Spleen (tissue), 11 donors: ENCODE measurements around the gene SHANK2. TPM values are rescaled to one million over a fixed set of nuclear protein-coding genes. Genes with fewer than 3 reads are reported as not detected.

Source experiments
- DNase-seq: peaks from one replicate; pipeline ENCODE4 v3.0.0-alpha.2; 2020
- H3K27ac ChIP-seq, 8 donors: fragments of 200-600 bp; sonication (generic) in 7 of 8; 1 replicate in 4 of 8; 2 replicates in 4 of 8; pipeline versions ENCODE4 v1.5.0 to v1.8.0; 2016 to 2021; ENCODE audit warnings: inconsistent platforms in 4 of 8, mild to moderate bottlenecking in 4 of 8, moderate library complexity in 1 of 8
- H3K27me3 ChIP-seq, 7 donors: fragments of 200-600 bp; sonication (generic) in 6 of 7; replicated peaks in 1 of 7; 1 replicate in 4 of 7; 2 replicates in 3 of 7; pipeline versions ENCODE4 v1.5.0 to v1.8.0; 2016 to 2021; ENCODE audit warnings: inconsistent platforms in 3 of 7, mild to moderate bottlenecking in 1 of 7
- H3K36me3 ChIP-seq, 6 donors: fragments of 200-600 bp; sonication (generic) in 5 of 6; 1 replicate in 4 of 6; 2 replicates in 2 of 6; pipeline versions ENCODE4 v1.5.0 to v1.8.0; 2016 to 2021; ENCODE audit warnings: inconsistent platforms in 2 of 6
- H3K4me1 ChIP-seq, 6 donors: fragments of 200-600 bp; sonication (generic) in 5 of 6; 1 replicate in 3 of 6; 2 replicates in 3 of 6; pipeline versions ENCODE4 v1.5.0 to v1.8.0; 2016 to 2021; ENCODE audit warnings: inconsistent platforms in 3 of 6
- H3K4me3 ChIP-seq, 8 donors: fragments of 200-600 bp; sonication (generic) in 7 of 8; 1 replicate in 4 of 8; 2 replicates in 4 of 8; pipeline versions ENCODE4 v1.5.0 to v1.8.0; 2016 to 2021; ENCODE audit warnings: inconsistent platforms in 4 of 8, mild to moderate bottlenecking in 4 of 8, moderate library complexity in 2 of 8
- H3K9me3 ChIP-seq, 8 donors: fragments of 200-600 bp; sonication (generic) in 7 of 8; 1 replicate in 4 of 8; 2 replicates in 4 of 8; pipeline versions ENCODE4 v1.5.0 to v1.8.0; 2016 to 2021; ENCODE audit warnings: inconsistent platforms in 4 of 8
- CTCF ChIP-seq, 11 experiments: fragments of 200-600 bp in 7 of 11; fragments of 450-650 bp in 4 of 11; sonication (generic) in 4 of 11; IDR thresholded peaks in 8 of 11; conservative IDR thresholded peaks in 3 of 11; 1 replicate in 7 of 11; 2 replicates in 4 of 11; pipeline versions ENCODE4 v1.4.0 to v1.8.0; 2016 to 2021; ENCODE audit warnings: antibody characterized with exemption in 11 of 11, inconsistent platforms in 4 of 11, mild to moderate bottlenecking in 1 of 11
- POLR2A ChIP-seq, 3 donors: fragments of 450-650 bp; IDR thresholded peaks; one replicate each; pipeline ENCODE4 v1.5.1; 2017; ENCODE audit warnings: antibody characterized with exemption in 3 of 3, mild to moderate bottlenecking in 1 of 3
- POLR2AphosphoS5 ChIP-seq, 3 donors: sonication (generic); formaldehyde crosslinking; IDR thresholded peaks; one replicate each; pipeline ENCODE4 v1.5.1; 2017; ENCODE audit warnings: antibody characterized with exemption in 3 of 3
- WGBS, 5 donors: extraction: QIAGEN DNeasy Blood & Tissue Kit in 3 of 5; methylation state at CpG; one replicate each; pipeline versions ENCODE4 v1.1.5 to v1.1.7; 2013 to 2018; 5-methylcytosine and 5-hydroxymethylcytosine counted together
- intact Hi-C: fragments of 100-400 bp; cut with DNase I; formaldehyde crosslinking; loops from one replicate; pipeline ENCODE4 v1.15.0; 2023; ENCODE audit warnings: low total_unique reads
- polyA plus RNA-seq, 3 donors: library from polyadenylated mRNA; stranded (reverse); fragments of 200-250 nt; gene quantifications; one replicate each; pipeline ENCODE4 v1.2.1, GENCODE V29; 2013
- total RNA-seq, 7 donors: library from RNA; depleted of rRNA in 3 of 7; stranded (reverse); fragments of >200 nt in 3 of 7; fragmentation: NEBNext Ultra II Directional in 4 of 7; extraction: Animal tissue kit (Norgen Biotek cat#: 25700) in 4 of 7; gene quantifications; one replicate each; pipeline versions ENCODE4 v1.1.0 to v1.2.1, GENCODE V29; 2016 to 2021
- donor health status: healthy with polysubstance abuse.
- donor health status: DM: no; HTN: no; CAD: no; lungs with moderate emphysema.
- donor health status: DM: no; HTN: no; CAD: no.
- donor health status: Bipolar disorder and iron deficiency.
- donor health status: healthy.
- donor health status: DM: no; HTN: no; CAD: no.
- donor health status: DM: yes; HTN: yes; CAD: no.

SHANK2 gene
- total and polyA plus RNA-seq, 10 donors: 0.30 to 23.8 (median 9.4) TPM

- Histone ChIP-seq H3K36me3 (no peaks in the 10 kb centered on the region), H3K4me1 (no peaks in the 10 kb centered on the region), H3K4me3 (no peak overlapping the region), H3K9me3 (peaks cover 0 to 15% (median 12%) of the 10 kb centered on the region in 8 donors), H3K27ac (no peak overlapping the region), H3K27me3 (peaks cover 0 to 33% (median 0%) of the 10 kb centered on the region in 7 donors)
- peak; percentile 11 for DNase-seq
- intact Hi-C loops: no loop called here
- 54 to 63% (median 58%) methylated on average over 3 of the region's 3 CpGs for WGBS, 5 donors
- TF ChIP-seq POLR2AphosphoS5 (IDR thresholded peaks at IDR 0.05) (no peak), POLR2A (IDR thresholded peaks at IDR 0.05) (no peak), CTCF (IDR thresholded peaks at IDR 0.05 in 8 of 11, conservative IDR thresholded peaks at IDR 0.05 in 3 of 11) (no peak)
Measured at GRCh38 chr11:71232364-71232763, 20.0 kb downstream of the SHANK2 start.

GRCh38 chr11:71228961-71229360 is 23.4 kb downstream of the SHANK2 start:
- H3K36me3 ChIP-seq: no peaks in the 10 kb centered on the region
- 64 to 89% (median 86%) methylated on average over 1 of the region's 1 CpG for WGBS, 5 donors
- H3K4me3 ChIP-seq: no peak overlapping the region
- H3K27me3 ChIP-seq: peaks cover 0 to 7% (median 0%) of the 10 kb centered on the region in 7 donors
- TF ChIP-seq CTCF (IDR thresholded peaks at IDR 0.05 in 8 of 11, conservative IDR thresholded peaks at IDR 0.05 in 3 of 11) (no peak), POLR2AphosphoS5 (IDR thresholded peaks at IDR 0.05) (no peak)
- intact Hi-C loops: no loop called here
- H3K27ac ChIP-seq: no peak overlapping the region
- no peaks in the 10 kb centered on the region for H3K4me1 ChIP-seq
- peaks cover 4 to 47% (median 34%) of the 10 kb centered on the region in 8 donors for H3K9me3 ChIP-seq
- DNase-seq: no peak

- no peaks in the 10 kb centered on the region for H3K4me1 ChIP-seq
- H3K4me3 ChIP-seq: no peak overlapping the region
- H3K36me3 ChIP-seq: no peaks in the 10 kb centered on the region
- H3K27me3 ChIP-seq: no peaks in the 10 kb centered on the region
- intact Hi-C loops: no loop called here
- 24 to 49% (median 35%) methylated on average over 1 of the region's 1 CpG for WGBS, 5 donors
- DNase-seq: no peak
- H3K9me3 ChIP-seq: peaks cover 4 to 47% (median 34%) of the 10 kb centered on the region in 8 donors
- TF ChIP-seq CTCF (IDR thresholded peaks at IDR 0.05 in 8 of 11, conservative IDR thresholded peaks at IDR 0.05 in 3 of 11) (no peak), POLR2A (IDR thresholded peaks at IDR 0.05) (no peak), POLR2AphosphoS5 (IDR thresholded peaks at IDR 0.05) (no peak)
- H3K27ac ChIP-seq: no peak overlapping the region
Measured at GRCh38 chr11:71227058-71227659, 25.2 kb downstream of the SHANK2 start.

- H3K27ac ChIP-seq: no peak overlapping the region
- H3K9me3 ChIP-seq: peaks cover 4 to 47% (median 34%) of the 10 kb centered on the region in 8 donors
- TF ChIP-seq POLR2A (IDR thresholded peaks at IDR 0.05) (no peak), CTCF (IDR thresholded peaks at IDR 0.05 in 8 of 11, conservative IDR thresholded peaks at IDR 0.05 in 3 of 11) (no peak), POLR2AphosphoS5 (IDR thresholded peaks at IDR 0.05) (no peak)
- intact Hi-C loops: no loop called here
- WGBS, 5 donors: 86 to 93% (median 89%) methylated on average over 18 to 23 of the region's 23 CpGs
- H3K4me1 ChIP-seq: no peaks in the 10 kb centered on the region
- peaks cover 0 to 4% (median 0%) of the 10 kb centered on the region in 7 donors for H3K27me3 ChIP-seq
- H3K36me3 ChIP-seq: no peaks in the 10 kb centered on the region
- DNase-seq: peak; percentile 48
- H3K4me3 ChIP-seq: no peak overlapping the region
Measured at GRCh38 chr11:71223671-71224660, 28.4 kb downstream of the SHANK2 start.
